Neural cell (in vitro differentiated cells): ENCODE measurements around the gene SYDE2. TPM values are rescaled to one million over a fixed set of nuclear protein-coding genes. Genes with fewer than 3 reads are reported as not detected.

Experiments
- H2AFZ ChIP-seq: fragments of 200-600, 300-800 bp; sonication (generic), shearing (Covaris generic); 2 replicates; pipeline ENCODE4 v1.6.0; 2014; ENCODE audit warnings: low read depth, mild to moderate bottlenecking, antibody characterized with exemption, low read length, moderate library complexity
- H3F3A ChIP-seq: fragments of 200-600 bp; shearing (Covaris generic); 2 replicates; pipeline ENCODE4 v1.6.1; 2016; ENCODE audit warnings: mild to moderate bottlenecking, moderate library complexity, mixed read lengths, antibody characterized with exemption, low read length; ENCODE audit not compliant: insufficient read depth, poor library complexity, severe bottlenecking
- H3K27ac ChIP-seq: fragments of 200-600, 300-800 bp; sonication (generic), shearing (Covaris generic); 2 replicates; pipeline ENCODE4 v1.5.1; 2014; ENCODE audit warnings: mild to moderate bottlenecking, low read length, moderate library complexity
- H3K27me3 ChIP-seq: fragments of 300-800, 200-600 bp; sonication (generic), shearing (Covaris generic); 2 replicates; pipeline ENCODE4 v1.6.0; 2014; ENCODE audit warnings: mild to moderate bottlenecking, low read depth, low read length, moderate library complexity; ENCODE audit not compliant: insufficient read depth
- H3K36me3 ChIP-seq: fragments of 300-800, 200-600 bp; sonication (generic), shearing (Covaris generic); 2 replicates; pipeline ENCODE4 v1.5.1; 2014; ENCODE audit warnings: mild to moderate bottlenecking, antibody characterized with exemption, low read length, moderate library complexity; ENCODE audit not compliant: insufficient read depth
- H3K4me2 ChIP-seq: fragments of 300-800, 200-600 bp; sonication (generic), shearing (Covaris generic); 2 replicates; pipeline ENCODE4 v1.6.0; 2014; ENCODE audit warnings: mild to moderate bottlenecking, low read length
- H3K4me3 ChIP-seq: fragments of 300-800, 200-600 bp; sonication (generic), shearing (Covaris generic); 2 replicates; pipeline ENCODE4 v1.5.1; 2014; ENCODE audit warnings: mild to moderate bottlenecking, low read length, moderate library complexity
- H3K79me2 ChIP-seq: fragments of 200-600 bp; shearing (Covaris generic); replicated peaks from 2 replicates; pipeline ENCODE4 v1.6.0; 2014; ENCODE audit warnings: mild to moderate bottlenecking, low read length, moderate library complexity; ENCODE audit not compliant: insufficient read depth
- H3K9ac ChIP-seq: fragments of 300-800, 200-600 bp; sonication (generic), shearing (Covaris generic); 2 replicates; pipeline ENCODE4 v1.6.1; 2016; ENCODE audit warnings: mild to moderate bottlenecking, low read length, mixed read lengths
- H3K9me2 ChIP-seq: fragments of 200-600 bp; shearing (Covaris generic); 2 replicates; pipeline ENCODE4 v1.6.1; 2016; ENCODE audit warnings: mild to moderate bottlenecking, low read length, mixed read lengths; ENCODE audit not compliant: insufficient read depth
- H3K9me3 ChIP-seq: fragments of 200-600, 300-800 bp; sonication (generic), shearing (Covaris generic); 2 replicates; pipeline ENCODE4 v1.6.1; 2016; ENCODE audit warnings: mild to moderate bottlenecking, mixed run types, low read length, moderate library complexity, mixed read lengths
- H4K20me1 ChIP-seq: fragments of 200-600 bp; shearing (Covaris generic); 2 replicates; pipeline ENCODE4 v1.6.1; 2016; ENCODE audit warnings: mild to moderate bottlenecking, mixed run types; ENCODE audit not compliant: insufficient read depth
- EP300 ChIP-seq: fragments of 450-650 bp; conservative IDR thresholded peaks from 2 replicates; pipeline ENCODE4 v1.6.1; 2014; ENCODE audit warnings: antibody characterized with exemption, mild to moderate bottlenecking, moderate library complexity; ENCODE audit not compliant: poor library complexity, severe bottlenecking
- EZH2 ChIP-seq: fragments of 200-600, 300-800 bp; shearing (Covaris generic), sonication (generic); IDR thresholded peaks from 2 replicates; pipeline ENCODE4 v1.6.1; 2014; ENCODE audit warnings: antibody characterized with exemption, low read length, borderline replicate concordance, mild to moderate bottlenecking; ENCODE audit not compliant: insufficient read depth, poor library complexity, severe bottlenecking
- MXI1 ChIP-seq: fragments of 450-650 bp; conservative IDR thresholded peaks from 2 replicates; pipeline ENCODE4 v1.6.1; 2014; ENCODE audit warnings: antibody characterized with exemption, mild to moderate bottlenecking; ENCODE audit not compliant: poor library complexity, severe bottlenecking
- POLR2AphosphoS5 ChIP-seq: IDR thresholded peaks from 2 replicates; pipeline ENCODE4 v1.6.1; 2012
- RAD21 ChIP-seq: fragments of 450-650 bp; conservative IDR thresholded peaks from 2 replicates; pipeline ENCODE4 v1.6.1; 2014; ENCODE audit warnings: antibody characterized with exemption, mild to moderate bottlenecking, moderate library complexity
- SMC3 ChIP-seq: fragments of 450-650 bp; conservative IDR thresholded peaks from 2 replicates; pipeline ENCODE4 v1.6.1; 2014; ENCODE audit warnings: antibody characterized with exemption, mild to moderate bottlenecking, moderate library complexity; ENCODE audit not compliant: poor library complexity
- TAF1 ChIP-seq: IDR thresholded peaks from 2 replicates; pipeline ENCODE4 v1.6.1; 2012; ENCODE audit warnings: low read depth
- polyA plus RNA-seq: library from polyadenylated mRNA; depleted of rRNA; stranded (reverse); fragments of >200 nt; gene quantifications from 2 replicates; pipeline ENCODE4 v1.2.3, GENCODE V29; 2014
- TF ChIP-seq, protein P1 (sequence below): IDR thresholded peaks from 2 replicates; pipeline ENCODE4 v1.6.1; 2012; ENCODE audit warnings: borderline replicate concordance
- TF ChIP-seq, protein P2 (sequence below): fragments of 450-650 bp; IDR thresholded peaks from 2 replicates; pipeline ENCODE4 v1.5.1; 2014; ENCODE audit warnings: antibody characterized with exemption, mild to moderate bottlenecking, moderate library complexity; ENCODE audit not compliant: poor library complexity, severe bottlenecking

Gene SYDE2
- polyA plus RNA-seq, 1 donor from 2014 or later: 0.66 TPM

DNA sequence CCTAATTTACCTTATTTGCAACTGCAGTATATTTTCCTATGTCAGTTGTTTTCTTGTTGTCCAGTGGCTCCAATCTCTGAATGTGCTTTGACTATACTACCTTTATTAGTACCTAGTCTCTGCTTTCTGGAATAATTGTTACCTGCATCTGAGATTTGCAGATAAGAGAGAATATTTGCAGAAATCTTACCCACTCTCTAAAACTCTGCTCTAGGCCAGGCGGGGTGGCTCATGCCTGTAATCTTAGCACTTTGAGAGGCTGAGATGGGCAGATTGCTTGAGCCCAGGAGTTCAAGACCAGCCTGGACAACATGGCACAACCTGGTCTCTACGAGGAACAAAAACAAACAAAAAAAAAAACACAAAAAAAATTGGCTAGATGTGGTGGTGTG is 2.0 kb upstream of the SYDE2 start:
- TF ChIP-seq POLR2AphosphoS5 (no peak), EZH2 (no peak), RAD21 (no peak), MXI1 (no peak), TAF1 (no peak), EP300 (no peak), SMC3 (no peak)
- TF ChIP-seq, protein P1, sequence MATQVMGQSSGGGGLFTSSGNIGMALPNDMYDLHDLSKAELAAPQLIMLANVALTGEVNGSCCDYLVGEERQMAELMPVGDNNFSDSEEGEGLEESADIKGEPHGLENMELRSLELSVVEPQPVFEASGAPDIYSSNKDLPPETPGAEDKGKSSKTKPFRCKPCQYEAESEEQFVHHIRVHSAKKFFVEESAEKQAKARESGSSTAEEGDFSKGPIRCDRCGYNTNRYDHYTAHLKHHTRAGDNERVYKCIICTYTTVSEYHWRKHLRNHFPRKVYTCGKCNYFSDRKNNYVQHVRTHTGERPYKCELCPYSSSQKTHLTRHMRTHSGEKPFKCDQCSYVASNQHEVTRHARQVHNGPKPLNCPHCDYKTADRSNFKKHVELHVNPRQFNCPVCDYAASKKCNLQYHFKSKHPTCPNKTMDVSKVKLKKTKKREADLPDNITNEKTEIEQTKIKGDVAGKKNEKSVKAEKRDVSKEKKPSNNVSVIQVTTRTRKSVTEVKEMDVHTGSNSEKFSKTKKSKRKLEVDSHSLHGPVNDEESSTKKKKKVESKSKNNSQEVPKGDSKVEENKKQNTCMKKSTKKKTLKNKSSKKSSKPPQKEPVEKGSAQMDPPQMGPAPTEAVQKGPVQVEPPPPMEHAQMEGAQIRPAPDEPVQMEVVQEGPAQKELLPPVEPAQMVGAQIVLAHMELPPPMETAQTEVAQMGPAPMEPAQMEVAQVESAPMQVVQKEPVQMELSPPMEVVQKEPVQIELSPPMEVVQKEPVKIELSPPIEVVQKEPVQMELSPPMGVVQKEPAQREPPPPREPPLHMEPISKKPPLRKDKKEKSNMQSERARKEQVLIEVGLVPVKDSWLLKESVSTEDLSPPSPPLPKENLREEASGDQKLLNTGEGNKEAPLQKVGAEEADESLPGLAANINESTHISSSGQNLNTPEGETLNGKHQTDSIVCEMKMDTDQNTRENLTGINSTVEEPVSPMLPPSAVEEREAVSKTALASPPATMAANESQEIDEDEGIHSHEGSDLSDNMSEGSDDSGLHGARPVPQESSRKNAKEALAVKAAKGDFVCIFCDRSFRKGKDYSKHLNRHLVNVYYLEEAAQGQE: no peak
- TF ChIP-seq, protein P2, sequence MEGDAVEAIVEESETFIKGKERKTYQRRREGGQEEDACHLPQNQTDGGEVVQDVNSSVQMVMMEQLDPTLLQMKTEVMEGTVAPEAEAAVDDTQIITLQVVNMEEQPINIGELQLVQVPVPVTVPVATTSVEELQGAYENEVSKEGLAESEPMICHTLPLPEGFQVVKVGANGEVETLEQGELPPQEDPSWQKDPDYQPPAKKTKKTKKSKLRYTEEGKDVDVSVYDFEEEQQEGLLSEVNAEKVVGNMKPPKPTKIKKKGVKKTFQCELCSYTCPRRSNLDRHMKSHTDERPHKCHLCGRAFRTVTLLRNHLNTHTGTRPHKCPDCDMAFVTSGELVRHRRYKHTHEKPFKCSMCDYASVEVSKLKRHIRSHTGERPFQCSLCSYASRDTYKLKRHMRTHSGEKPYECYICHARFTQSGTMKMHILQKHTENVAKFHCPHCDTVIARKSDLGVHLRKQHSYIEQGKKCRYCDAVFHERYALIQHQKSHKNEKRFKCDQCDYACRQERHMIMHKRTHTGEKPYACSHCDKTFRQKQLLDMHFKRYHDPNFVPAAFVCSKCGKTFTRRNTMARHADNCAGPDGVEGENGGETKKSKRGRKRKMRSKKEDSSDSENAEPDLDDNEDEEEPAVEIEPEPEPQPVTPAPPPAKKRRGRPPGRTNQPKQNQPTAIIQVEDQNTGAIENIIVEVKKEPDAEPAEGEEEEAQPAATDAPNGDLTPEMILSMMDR: no peak

DNA sequence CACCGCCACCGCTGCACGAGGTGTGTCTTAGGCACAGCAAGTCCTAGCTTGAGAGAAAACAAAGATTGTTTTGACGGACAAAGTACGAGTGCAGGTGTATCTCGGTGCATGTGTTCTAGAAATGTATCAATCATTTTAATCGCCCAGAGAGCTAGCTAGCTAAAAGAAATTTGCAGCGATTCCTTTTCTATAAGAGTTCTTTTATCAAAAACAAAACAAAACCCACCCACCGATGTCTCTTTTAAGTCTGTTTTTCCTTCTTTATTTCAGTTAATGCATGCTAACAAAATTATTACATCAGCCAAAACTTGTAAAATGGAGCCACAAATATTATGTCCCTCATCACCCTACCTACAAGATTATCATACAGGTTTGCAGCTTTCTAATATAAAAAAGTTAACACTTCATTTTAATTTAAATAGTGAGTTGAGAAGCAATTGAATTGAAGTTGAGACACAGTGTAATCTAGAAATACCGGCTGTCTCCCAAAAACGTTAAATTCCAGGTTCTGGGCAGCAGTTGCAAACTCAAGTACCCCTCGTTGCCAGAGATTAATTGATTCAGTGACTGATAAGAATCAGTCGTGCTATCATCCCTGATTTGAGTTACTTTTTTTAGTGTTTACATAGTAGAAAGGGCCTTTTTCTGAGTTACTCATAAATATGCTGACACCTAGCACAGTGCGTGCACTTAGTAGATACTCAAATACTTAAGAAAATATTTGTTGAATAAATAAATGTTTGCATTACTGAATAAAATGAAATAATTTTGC is 1.5 kb upstream of the SYDE2 start:
- peak overlapping the region; percentile 42 for H2AFZ ChIP-seq
- peak overlapping the region; percentile 46 for H3K4me2 ChIP-seq
- no peak for TF ChIP-seq SMC3
- TF ChIP-seq MXI1: no peak
- TF ChIP-seq POLR2AphosphoS5: no peak
- no peak for TF ChIP-seq RAD21
- no peak for TF ChIP-seq EZH2
- peak overlapping the region; percentile 85 for H3K4me3 ChIP-seq
- H3K27ac ChIP-seq: no peak overlapping the region
- no peaks in the 10 kb centered on the region for H3K9me3 ChIP-seq
- no peaks in the 10 kb centered on the region for H3K9me2 ChIP-seq
- H3K79me2 ChIP-seq: peaks cover 4% of the 10 kb centered on the region
- H3K27me3 ChIP-seq: peaks cover 14% of the 10 kb centered on the region
- H3K9ac ChIP-seq: peak overlapping the region; percentile 63
- no peaks in the 10 kb centered on the region for H3K36me3 ChIP-seq
- no peaks in the 10 kb centered on the region for H4K20me1 ChIP-seq
- H3F3A ChIP-seq: no peaks in the 10 kb centered on the region

More for the DNA sequence above, 2.0 kb upstream of the SYDE2 start:
- Histone ChIP-seq H3K4me2 (no peak overlapping the region), H3K9me2 (no peaks in the 10 kb centered on the region), H3K9me3 (no peaks in the 10 kb centered on the region), H3F3A (no peaks in the 10 kb centered on the region), H3K79me2 (peaks cover 4% of the 10 kb centered on the region), H2AFZ (no peak overlapping the region), H3K27ac (no peak overlapping the region), H3K36me3 (no peaks in the 10 kb centered on the region), H4K20me1 (no peaks in the 10 kb centered on the region), H3K4me3 (no peak overlapping the region), H3K9ac (no peak overlapping the region), H3K27me3 (peaks cover 14% of the 10 kb centered on the region)
